Measurements from ENCODE around the gene GRID1. TPM values are rescaled to one million over a fixed set of nuclear protein-coding genes. Genes with fewer than 3 reads are reported as not detected.

The GRID1 gene
- total and polyA plus RNA-seq, 10 of the 15 experiments (the other 5 are each of a cell fraction or from before 2014, with no cell fraction given), result 0.04 to 0.62 (median 0.08) TPM; not detected in 5

GRCh38 chr10:86399879-86400704 is 33.5 kb upstream of the GRID1 start (continued):
- TF ChIP-seq BRCA1 (IDR thresholded peaks at IDR 0.05; ENCODE audit: low read depth, low read length) (no peak), ZNF217 (IDR thresholded peaks at IDR 0.05) (no peak), YY1 (IDR thresholded peaks at IDR 0.05; ENCODE audit: low read depth, low read length) (peak; percentile 49; the same call in 1 of the 2 replicates), IKZF2 (IDR thresholded peaks at IDR 0.05) (peak in 1 of 2 experiments; percentile 44; a peak in 1 of 4 replicates), CBX3 (IDR thresholded peaks at IDR 0.05; ENCODE audit: borderline replicate concordance, low read depth) (no peak), HDAC2 (IDR thresholded peaks at IDR 0.05) (no peak), NR2F1 (conservative IDR thresholded peaks at IDR 0.05) (no peak; the same call in 1 of the 2 replicates), ZNF24 (IDR thresholded peaks at IDR 0.05) (peak; percentile 63), SP1 (IDR thresholded peaks at IDR 0.05; ENCODE audit: low read depth, low read length) (peak; percentile 26), POLR2AphosphoS5 (IDR thresholded peaks at IDR 0.05; ENCODE audit: low read length) (peak; percentile 69), EGR1 (IDR thresholded peaks at IDR 0.05; ENCODE audit: borderline replicate concordance in 1 of 2, low read depth in 2 of 2, low read length in 2 of 2) (peak in 1 of 2 experiments; percentile 23; a peak in 1 of 3 replicates)

- H3K4me2 ChIP-seq (ENCODE audit: control insufficient read depth, insufficient read depth), result peak overlapping the region; percentile 59
- H3K79me2 ChIP-seq (ENCODE audit: control insufficient read depth, insufficient read depth, low read length), result peaks cover 14% of the 10 kb centered on the region
- FAIRE-seq, result no peak
- intact Hi-C loops (cut with micrococcal nuclease; ENCODE audit: unreplicated experiment) (loop anchor here (1.0 to 10.0 kb wide), 3 partner anchors 63 to 265 kb away; partner anchors contain the start of gene LDB3), in situ Hi-C loops (cut with MboI) (loop anchor here (5.0 kb wide), 1 partner anchor 183 kb away; no protein-coding TSS in a partner anchor)
- ChIA-PET RAD21 (ENCODE audit: unreplicated experiment) (interaction anchor here (0.8 to 5.6 kb wide), 21 partner anchors 8 to 283 kb away, joined by 3 to 155 read pairs (median 5); partner anchors contain the start of genes GRID1 and WAPL), POLR2A (interaction anchor here (0.6 to 5.7 kb wide), 7 partner anchors 8 to 185 kb away, joined by 3 to 110 read pairs (median 6); no protein-coding TSS in a partner anchor), SMC1A (ENCODE audit: uncharacterized antibody, unreplicated experiment) (interaction anchor here (0.9 to 9.9 kb wide), 18 partner anchors 8 to 184 kb away, joined by 3 to 129 read pairs (median 4); no protein-coding TSS in a partner anchor), CTCF (interaction anchor here (0.8 to 5.7 kb wide), 15 partner anchors 9 to 313 kb away, joined by 3 to 77 read pairs (median 5); no protein-coding TSS in a partner anchor)
- WGBS (ENCODE audit: insufficient coverage, insufficient replicate concordance, low lambda C conversion rate, missing lambda C conversion rate), result 28% methylated on average over 9 of the region's 9 CpGs
- H3K9me3 ChIP-seq (replicated peaks; ENCODE audit: control insufficient read depth, insufficient read depth, low read length), result no peaks in the 10 kb centered on the region
- no peak for DNase-seq (ENCODE audit: low read depth, low spot score)
- BruUV-seq (replicated peaks), result no TSS peak
- no peak overlapping the region for H3K4me3 ChIP-seq
- H3K4me1 ChIP-seq (ENCODE audit: control insufficient read depth, insufficient read depth, low read length), result peaks cover 10% of the 10 kb centered on the region
- peak overlapping the region; percentile 46; the same call in 1 of the 2 replicates for H3K9ac ChIP-seq (ENCODE audit: control insufficient read depth, insufficient read depth, low read length)
- H3K27me3 ChIP-seq (replicated peaks in 1 of 2; ENCODE audit: control insufficient read depth in 2 of 2, insufficient read depth in 2 of 2, low read length in 1 of 2), result no peaks in the 10 kb centered on the region
- H4K20me1 ChIP-seq (ENCODE audit: control insufficient read depth, insufficient read depth), result no peaks in the 10 kb centered on the region
- H2AFZ ChIP-seq (ENCODE audit: control insufficient read depth, low read depth, low read length), result peak overlapping the region; percentile 85
- no peak for ATAC-seq
- no peaks in the 10 kb centered on the region for H3K36me3 ChIP-seq (ENCODE audit: control insufficient read depth in 2 of 2, insufficient read depth in 2 of 2, low read length in 1 of 2)
- no peak overlapping the region for H3K27ac ChIP-seq (ENCODE audit: control insufficient read depth, insufficient read depth)
- 0 out of 2 replicates have a peak, but pooled peaks have one; percentile 48 for TF ChIP-seq HDGF (IDR thresholded peaks at IDR 0.05)
- no peak for TF ChIP-seq ZNF384 (IDR thresholded peaks at IDR 0.05; ENCODE audit: borderline replicate concordance, low read depth, low read length)
- TF ChIP-seq TCF7 (IDR thresholded peaks at IDR 0.05; ENCODE audit: borderline replicate concordance), result no peak
- TF ChIP-seq RELB (IDR thresholded peaks at IDR 0.05; ENCODE audit: low read depth), result peak; percentile 41; the same call in 1 of the 2 replicates
- TF ChIP-seq ZBTB40 (IDR thresholded peaks at IDR 0.05; ENCODE audit: borderline replicate concordance), result peak; percentile 36; the same call in 1 of the 2 replicates
Measured at GRCh38 chr10:86399514-86399878, 32.9 kb upstream of the GRID1 start.
